Naive B cell (primary cell): ENCODE data around the gene RELN. TPM values are rescaled to one million over a fixed set of nuclear protein-coding genes. Genes with fewer than 3 reads are reported as not detected.
"Not testable (repeated sequence)": the region's sequence is repeated elsewhere in the genome, so short reads cannot be mapped to it uniquely, and the experiment has no call there.

Experiments
- ATAC-seq, 2 donors: fragments of 150-1000 bp; cut with Tn5 transposase; 2 replicates each; pipeline ENCODE4 v1.10.0; 2021; ENCODE audit warnings: low read depth in 2 of 2, mild to moderate bottlenecking in 2 of 2, moderate library complexity in 2 of 2
- DNase-seq: peaks from one replicate; pipeline ENCODE4 v3.0.0; 2022
- H3K27ac Mint-ChIP-seq, 6 donors: one replicate each; pipeline ENCODE4 v1.8.0; 2020 to 2022; ENCODE audit warnings: mild to moderate bottlenecking in 6 of 6, mixed read lengths in 6 of 6, moderate library complexity in 5 of 6, inconsistent platforms in 2 of 6
- H3K27me3 Mint-ChIP-seq, 3 donors: one replicate each; pipeline ENCODE4 v1.8.0; 2021 to 2022; ENCODE audit warnings: mixed read lengths in 3 of 3, mild to moderate bottlenecking in 1 of 3
- H3K36me3 Mint-ChIP-seq, 2 donors: one replicate each; pipeline ENCODE4 v1.8.0; 2020 to 2022; ENCODE audit warnings: mixed read lengths in 2 of 2, inconsistent platforms in 1 of 2, mild to moderate bottlenecking in 1 of 2
- H3K4me1 Mint-ChIP-seq, 3 donors: one replicate each; pipeline ENCODE4 v1.8.0; 2020 to 2022; ENCODE audit warnings: mixed read lengths in 3 of 3, inconsistent platforms in 1 of 3, mild to moderate bottlenecking in 1 of 3, moderate library complexity in 1 of 3
- H3K4me3 Mint-ChIP-seq, 8 donors: one replicate each; pipeline ENCODE4 v1.8.0; 2020 to 2022; ENCODE audit warnings: mild to moderate bottlenecking in 8 of 8, mixed read lengths in 8 of 8, moderate library complexity in 8 of 8, inconsistent platforms in 2 of 8
- H3K9me3 Mint-ChIP-seq, 7 donors: one replicate each; pipeline ENCODE4 v1.8.0; 2020 to 2022; ENCODE audit warnings: mixed read lengths in 7 of 7, mild to moderate bottlenecking in 5 of 7, inconsistent platforms in 2 of 7, moderate library complexity in 1 of 7
- polyA plus RNA-seq, 6 donors: library from polyadenylated mRNA; unstranded; fragments of 300-500 nt; fragmentation: Illumina TruSeq; gene quantifications; one replicate each; pipeline ENCODE4 v1.2.3, GENCODE V29; 2021; ENCODE audit warnings: low read depth in 6 of 6

The RELN gene
- polyA plus RNA-seq, 6 donors from 2014 or later, result not detected

- DNase-seq (no peak), ATAC-seq (no peak)
- Mint-ChIP-seq H3K27ac (no peak overlapping the region), H3K4me1 (no peaks in the 10 kb centered on the region), H3K9me3 (peaks cover 0 to 7% (median 4%) of the 10 kb centered on the region in 7 donors), H3K27me3 (peaks cover 0 to 34% (median 21%) of the 10 kb centered on the region in 3 donors), H3K36me3 (no peaks in the 10 kb centered on the region), H3K4me3 (no peak overlapping the region)
These were observed 484.8 kb downstream of the RELN start for GRCh38 chr7:103504505-103505135.

- Mint-ChIP-seq H3K27me3 (peaks cover 0 to 24% (median 16%) of the 10 kb centered on the region in 3 donors), H3K9me3 (peaks cover 0 to 6% (median 2%) of the 10 kb centered on the region in 7 donors), H3K27ac (no peak overlapping the region), H3K4me3 (no peak overlapping the region), H3K36me3 (no peaks in the 10 kb centered on the region), H3K4me1 (no peaks in the 10 kb centered on the region)
- DNase-seq (no peak), ATAC-seq (no peak)
These were observed 488.3 kb downstream of the RELN start for GRCh38 chr7:103501206-103501605.

DNA sequence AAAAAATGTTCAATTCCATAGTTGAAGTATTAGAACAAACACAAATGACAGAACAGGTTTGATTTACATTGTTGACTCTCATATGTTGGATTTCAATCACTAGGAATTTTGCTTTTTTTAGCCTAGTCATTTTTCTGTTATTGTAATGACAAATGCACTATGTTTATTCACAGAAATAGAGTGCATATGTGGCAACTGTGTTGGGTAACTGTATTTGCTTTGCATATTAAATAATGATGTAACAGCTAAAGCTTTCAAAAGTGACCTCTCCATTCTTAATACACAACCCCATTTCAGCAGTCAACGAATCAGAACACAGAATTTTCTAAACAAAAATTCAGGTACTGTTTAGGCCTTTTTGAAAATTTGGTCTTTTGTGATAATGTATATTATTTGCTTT is 489.5 kb downstream of the RELN start:
- H3K27ac Mint-ChIP-seq, result no peak overlapping the region
- H3K4me3 Mint-ChIP-seq, result no peak overlapping the region
- no peaks in the 10 kb centered on the region for H3K4me1 Mint-ChIP-seq
- DNase-seq (no peak), ATAC-seq (no peak)
- peaks cover 1 to 24% (median 4%) of the 10 kb centered on the region in 3 donors for H3K27me3 Mint-ChIP-seq
- peaks cover 0 to 2% (median 0%) of the 10 kb centered on the region in 7 donors for H3K9me3 Mint-ChIP-seq
- H3K36me3 Mint-ChIP-seq, result no peaks in the 10 kb centered on the region

DNA sequence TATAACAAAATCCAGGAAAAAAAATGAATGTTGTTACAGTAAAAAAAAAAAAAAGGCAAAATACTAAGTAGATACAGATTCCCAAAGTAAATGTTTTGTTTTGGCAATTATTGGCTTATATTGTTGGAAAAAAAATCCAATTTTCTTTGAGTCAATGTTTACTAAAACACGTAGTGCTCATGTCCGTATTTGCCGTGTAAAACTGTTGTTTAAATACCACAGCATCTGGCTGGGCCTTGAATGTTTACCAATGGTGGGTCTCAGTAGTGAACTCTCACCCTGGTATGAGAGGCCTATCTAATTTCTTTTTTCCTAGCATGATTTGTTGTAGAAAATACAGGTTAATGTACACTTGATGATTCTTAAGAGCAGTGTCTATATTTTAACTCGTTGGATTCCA is 502.0 kb downstream of the RELN start:
- DNase-seq, result no peak
- Mint-ChIP-seq H3K4me3 (no peak overlapping the region), H3K9me3 (no peaks in the 10 kb centered on the region), H3K27ac (no peak overlapping the region), H3K27me3 (peaks cover 14 to 23% (median 18%) of the 10 kb centered on the region in 3 donors), H3K36me3 (no peaks in the 10 kb centered on the region), H3K4me1 (no peaks in the 10 kb centered on the region)
- ATAC-seq, result no peak

DNA sequence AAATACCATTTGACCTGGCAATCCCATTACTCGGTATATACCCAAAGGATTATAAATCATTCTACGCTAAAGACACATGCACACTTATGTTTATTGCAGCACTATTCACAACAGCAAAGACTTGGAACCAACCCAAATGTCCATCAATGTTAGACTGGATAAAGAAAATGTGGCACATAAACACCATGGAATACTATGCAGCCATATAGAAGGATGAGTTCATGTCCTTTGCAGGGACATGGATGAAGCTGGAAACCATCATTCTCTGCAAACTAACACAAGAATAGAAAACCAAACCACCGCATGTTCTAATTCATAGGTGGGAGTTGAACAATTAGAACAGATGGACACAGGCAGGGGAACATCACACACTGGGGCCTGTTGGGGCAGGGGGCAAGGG is 502.6 kb downstream of the RELN start:
- DNase-seq, H3K36me3 Mint-ChIP-seq, H3K9me3 Mint-ChIP-seq, H3K4me3 Mint-ChIP-seq, ATAC-seq, H3K27ac Mint-ChIP-seq, H3K4me1 Mint-ChIP-seq: not testable (repeated sequence)
- H3K27me3 Mint-ChIP-seq, result peaks cover 18 to 23% (median 19%) of the 10 kb centered on the region in 3 donors

DNA sequence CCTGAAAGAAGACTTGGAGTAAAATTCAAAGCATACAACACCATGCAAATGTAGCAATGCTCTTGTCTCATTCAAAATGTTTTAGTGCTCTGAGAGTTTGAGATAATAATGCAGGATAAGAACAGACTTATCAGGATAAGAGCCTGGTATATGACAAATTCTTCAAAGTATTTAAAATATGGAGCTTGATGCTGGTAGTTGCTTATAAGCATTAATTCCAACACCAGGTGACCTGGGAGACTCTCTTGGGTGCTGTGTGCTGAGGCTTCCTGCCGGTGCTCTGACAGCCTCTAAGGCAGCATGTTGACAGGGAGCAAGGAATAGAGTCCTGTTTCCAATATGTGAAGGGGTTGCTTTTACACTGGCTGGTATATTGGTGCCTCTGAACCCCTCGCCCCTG is 508.7 kb downstream of the RELN start:
- H3K4me1 Mint-ChIP-seq, result no peaks in the 10 kb centered on the region
- DNase-seq (no peak), ATAC-seq (no peak)
- peaks cover 11 to 33% (median 22%) of the 10 kb centered on the region in 3 donors for H3K27me3 Mint-ChIP-seq
- no peak overlapping the region for H3K4me3 Mint-ChIP-seq
- H3K9me3 Mint-ChIP-seq, result no peaks in the 10 kb centered on the region
- no peak overlapping the region for H3K27ac Mint-ChIP-seq
- no peaks in the 10 kb centered on the region for H3K36me3 Mint-ChIP-seq

DNA sequence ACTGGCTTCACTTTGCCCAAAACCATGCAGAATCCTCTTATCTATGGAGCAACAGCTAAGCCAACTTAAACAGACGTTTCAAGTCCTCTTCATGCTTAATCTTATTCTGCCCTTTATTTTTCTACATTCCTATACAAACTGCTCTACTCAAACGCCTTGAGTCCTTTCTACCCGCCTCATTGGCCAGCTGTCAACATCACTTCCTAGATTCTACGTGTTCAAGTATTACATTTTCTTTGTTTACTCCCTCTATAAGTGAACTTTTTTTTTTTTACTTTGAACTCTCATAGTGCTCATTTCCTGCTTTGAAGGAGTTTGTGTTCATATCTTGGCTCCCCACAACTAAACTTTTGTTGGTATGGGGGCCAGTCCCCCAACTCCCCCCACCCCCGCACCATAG is 514.5 kb downstream of the RELN start:
- Mint-ChIP-seq H3K4me1 (no peaks in the 10 kb centered on the region), H3K27ac (no peak overlapping the region), H3K27me3 (peaks cover 18 to 37% (median 24%) of the 10 kb centered on the region in 3 donors), H3K9me3 (no peaks in the 10 kb centered on the region), H3K4me3 (no peak overlapping the region), H3K36me3 (no peaks in the 10 kb centered on the region)
- DNase-seq (no peak), ATAC-seq (no peak)

DNA sequence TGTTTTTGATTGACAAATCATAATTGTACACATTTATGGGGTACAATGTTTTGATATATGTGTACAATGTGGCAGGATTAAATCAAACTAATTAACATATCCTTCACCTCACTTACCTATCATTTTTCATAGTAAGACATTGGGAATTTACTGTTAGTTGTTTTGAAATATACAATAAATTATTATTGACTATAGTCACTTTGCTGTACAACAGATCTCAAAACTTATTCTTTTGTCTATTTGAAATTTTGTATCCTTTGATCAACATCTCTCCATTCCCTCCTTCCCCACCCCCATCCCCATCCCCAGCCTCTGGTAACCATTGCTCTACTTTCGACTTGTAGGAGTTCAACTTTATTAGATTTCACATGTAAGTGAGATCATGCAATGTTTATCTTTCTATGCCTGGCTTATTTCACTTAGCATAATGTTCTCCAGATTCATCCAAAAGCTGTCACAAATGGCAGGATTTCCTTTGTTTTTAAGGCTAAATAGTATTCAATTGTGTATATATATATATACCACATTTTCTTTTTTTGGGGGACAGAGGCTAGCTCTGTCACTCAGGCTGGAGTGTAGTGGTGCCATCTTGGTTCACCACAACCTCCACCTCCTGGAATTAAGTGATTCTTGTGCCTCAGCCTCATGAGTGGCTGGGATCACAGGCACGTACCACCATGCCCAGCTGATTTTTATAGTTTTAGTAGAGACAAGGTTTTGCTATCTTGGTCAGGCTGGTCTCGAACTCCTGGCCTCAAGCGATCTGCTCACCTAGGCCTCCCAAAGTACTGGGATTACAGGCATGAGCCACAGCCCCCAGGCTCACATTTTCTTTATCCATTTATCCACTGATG is 520.1 kb downstream of the RELN start:
- H3K27me3 Mint-ChIP-seq, result peaks cover 23 to 45% (median 34%) of the 10 kb centered on the region in 3 donors
- no peak overlapping the region for H3K4me3 Mint-ChIP-seq
- H3K9me3 Mint-ChIP-seq, result no peaks in the 10 kb centered on the region
- ATAC-seq, result no peak
- H3K4me1 Mint-ChIP-seq, result no peaks in the 10 kb centered on the region
- no peaks in the 10 kb centered on the region for H3K36me3 Mint-ChIP-seq
- no peak overlapping the region for H3K27ac Mint-ChIP-seq
- no peak for DNase-seq

DNA sequence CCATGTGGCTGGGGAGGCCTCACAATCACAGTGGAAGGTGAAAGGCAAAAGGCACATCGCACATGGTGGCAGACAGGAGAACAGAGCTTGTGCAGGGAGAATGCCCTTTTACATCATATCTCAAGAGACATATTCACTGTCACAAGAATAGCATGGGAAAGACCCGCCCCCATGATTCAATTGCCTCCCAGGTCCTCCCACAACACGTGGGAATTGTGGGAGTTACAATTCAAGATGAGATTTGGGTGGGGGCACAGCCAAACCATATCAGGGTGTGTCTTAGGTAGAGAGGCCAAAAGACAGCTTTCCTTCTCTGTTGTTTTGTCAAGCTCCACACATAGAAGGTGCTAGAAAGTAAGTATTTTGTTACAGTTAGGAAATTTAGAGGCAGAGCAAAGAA is 522.6 kb downstream of the RELN start:
- H3K27ac Mint-ChIP-seq, result no peak overlapping the region
- H3K9me3 Mint-ChIP-seq, result peaks cover 0 to 2% (median 0%) of the 10 kb centered on the region in 7 donors
- ATAC-seq, result no peak
- H3K4me3 Mint-ChIP-seq, result no peak overlapping the region
- H3K4me1 Mint-ChIP-seq, result no peaks in the 10 kb centered on the region
- H3K36me3 Mint-ChIP-seq, result peaks cover 0 to 8% of the 10 kb centered on the region in 2 donors
- peaks cover 26 to 43% (median 43%) of the 10 kb centered on the region in 3 donors for H3K27me3 Mint-ChIP-seq
- DNase-seq, result no peak

- H3K4me1 Mint-ChIP-seq, result no peaks in the 10 kb centered on the region
- DNase-seq (no peak), ATAC-seq (no peak)
- peaks cover 0 to 8% of the 10 kb centered on the region in 2 donors for H3K36me3 Mint-ChIP-seq
- H3K4me3 Mint-ChIP-seq, result no peak overlapping the region
- peaks cover 0 to 2% (median 0%) of the 10 kb centered on the region in 7 donors for H3K9me3 Mint-ChIP-seq
- H3K27me3 Mint-ChIP-seq, result peaks cover 18 to 38% (median 32%) of the 10 kb centered on the region in 3 donors
- no peak overlapping the region for H3K27ac Mint-ChIP-seq
These were observed 527.1 kb downstream of the RELN start for GRCh38 chr7:103462358-103462757.

DNA sequence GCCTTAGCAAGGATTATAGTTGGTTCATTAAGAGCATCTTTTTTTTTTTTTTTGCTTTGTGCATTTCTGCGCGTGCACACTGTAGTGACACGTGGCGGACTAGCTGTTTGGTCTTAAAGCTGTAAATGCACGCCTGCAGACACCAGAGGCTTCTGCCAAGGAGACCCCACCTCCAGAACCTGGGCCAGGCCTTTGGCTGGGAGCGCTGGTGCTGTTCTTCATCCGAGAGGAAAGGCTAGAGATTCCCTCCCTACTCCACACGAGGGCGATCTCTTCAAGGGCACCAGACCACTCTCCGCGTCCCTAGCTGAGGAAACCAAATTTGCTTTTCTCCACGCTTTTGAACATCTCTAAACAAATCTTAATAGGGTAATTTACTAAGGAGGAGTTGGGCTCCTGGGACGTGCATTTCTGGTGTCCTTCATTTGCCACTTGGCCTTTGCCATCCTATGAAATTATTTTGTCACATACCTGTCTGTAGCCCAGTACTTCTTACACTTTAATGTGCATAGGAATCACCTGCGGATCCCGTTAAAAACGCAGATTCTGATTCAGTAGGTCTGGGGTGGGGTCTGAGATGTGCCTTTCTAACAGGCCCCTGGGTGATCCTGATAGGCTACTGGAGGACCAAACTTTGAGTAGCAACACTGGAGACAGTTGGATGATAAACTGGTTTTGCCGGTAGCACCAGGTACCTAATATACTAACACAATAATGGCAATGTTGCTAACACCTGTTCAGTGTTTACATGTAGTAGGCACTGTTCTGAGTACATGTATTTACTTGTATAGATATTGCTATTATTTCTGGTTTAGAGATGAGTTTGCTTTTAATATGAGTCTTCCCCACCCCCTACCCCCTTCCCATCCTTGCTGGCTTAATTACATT is 542.1 kb downstream of the RELN start:
- Mint-ChIP-seq H3K9me3 (peaks cover 6 to 25% (median 12%) of the 10 kb centered on the region in 7 donors), H3K36me3 (peaks cover 5 to 14% of the 10 kb centered on the region in 2 donors), H3K27me3 (peaks cover 55 to 95% (median 79%) of the 10 kb centered on the region in 3 donors), H3K27ac (no peak overlapping the region), H3K4me3 (peak overlapping the region in 2 of 8 donors; percentile 18 to 22), H3K4me1 (peaks cover 9 to 20% (median 9%) of the 10 kb centered on the region in 3 donors)
- ATAC-seq, result peak; percentile 48 to 56
- DNase-seq, result peak; percentile 2

DNA sequence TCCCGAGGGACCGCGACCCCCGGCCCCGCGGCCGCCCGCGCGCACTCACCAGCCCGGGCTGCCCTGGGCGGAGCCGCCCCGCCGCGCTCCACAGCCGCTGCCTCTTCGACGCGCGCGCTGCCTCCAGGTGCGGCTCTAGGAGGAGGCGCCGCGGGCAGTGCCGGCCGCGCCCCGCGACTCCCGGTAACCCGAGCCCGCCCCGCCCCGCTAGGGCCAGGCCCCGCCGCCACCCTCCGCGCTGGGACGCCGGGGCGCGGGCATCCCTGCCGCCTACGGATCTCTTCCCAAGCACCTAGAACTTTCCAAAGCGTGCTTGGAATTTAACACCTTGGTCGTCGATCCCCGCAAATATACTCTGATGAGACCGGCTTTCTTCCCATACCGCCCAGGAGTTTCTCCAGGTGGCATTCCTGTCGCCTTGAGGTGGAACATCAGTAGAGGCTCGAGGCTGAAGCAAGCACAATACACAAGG is 543.4 kb downstream of the RELN start, which contains the start of gene SLC26A5:
TSS of gene SLC26A5 (minus strand) at position 159 of the 472 bp plus-strand sequence. CDS start 24,693 bp downstream, outside the sequence.
- Mint-ChIP-seq H3K9me3 (peaks cover under 1 to 14% (median 9%) of the 10 kb centered on the region in 7 donors), H3K27ac (peak within 1 kb of the TSS in 1 of 6 donors; percentile 71), H3K27me3 (peaks cover 65 to 94% (median 75%) of the 10 kb centered on the region in 3 donors), H3K4me3 (peak within 1 kb of the TSS; percentile 50 to 83 (median 78)), H3K4me1 (peaks cover 9 to 20% (median 9%) of the 10 kb centered on the region in 3 donors), H3K36me3 (peaks cover 0 to 2% of the 10 kb centered on the region in 2 donors)
- DNase-seq, result no peak
- ATAC-seq, result peak; percentile 62 to 72
